NB4 (cell line): Measurements from ENCODE around the gene CAB39.

ENCODE experiments used
- MAX ChIP-seq: IDR thresholded peaks from 2 replicates; pipeline ENCODE4 v1.6.1; 2011; ENCODE audit warnings: low read depth, low read length
- MYC ChIP-seq: IDR thresholded peaks from 2 replicates; pipeline ENCODE4 v1.6.1; 2011; ENCODE audit warnings: low read depth, low read length
- POLR2A ChIP-seq: IDR thresholded peaks from 2 replicates; pipeline ENCODE4 v1.6.1; 2011; ENCODE audit warnings: mild to moderate bottlenecking; ENCODE audit not compliant: insufficient read length; ENCODE audit errors: extremely low read depth
- TF ChIP-seq, protein P1 (sequence below): IDR thresholded peaks from one replicate; pipeline ENCODE4 v1.5.1; 2012; ENCODE audit warnings: low read depth, low read length

DNA sequence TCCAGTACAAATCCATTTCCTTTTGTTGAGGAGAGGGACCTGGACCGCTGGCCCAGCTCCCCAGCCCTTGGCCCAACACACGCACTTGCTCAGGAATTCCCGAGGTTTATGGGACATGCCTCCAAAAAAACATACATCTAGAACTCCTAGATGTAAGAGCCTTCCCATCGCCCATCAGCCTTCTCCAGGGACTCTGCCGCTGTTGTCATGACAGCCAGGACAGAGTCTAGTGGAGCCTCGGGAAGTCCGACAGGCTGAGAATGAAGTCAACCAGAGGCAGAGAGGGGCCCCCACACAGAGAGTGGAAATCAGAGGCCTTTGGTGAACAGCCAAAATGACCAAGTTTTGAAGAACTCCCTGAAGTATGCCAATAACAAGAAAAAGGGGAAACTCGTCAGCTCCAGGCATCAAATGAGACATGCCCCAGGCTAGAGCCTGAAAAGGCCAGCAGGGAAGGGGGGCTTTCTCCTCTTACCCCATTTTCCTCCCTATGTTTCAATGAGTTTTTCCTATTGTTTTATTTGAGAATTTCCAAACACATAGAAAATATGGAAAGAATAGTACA is 43.2 kb upstream of the CAB39 start:
- TF ChIP-seq, protein P1, sequence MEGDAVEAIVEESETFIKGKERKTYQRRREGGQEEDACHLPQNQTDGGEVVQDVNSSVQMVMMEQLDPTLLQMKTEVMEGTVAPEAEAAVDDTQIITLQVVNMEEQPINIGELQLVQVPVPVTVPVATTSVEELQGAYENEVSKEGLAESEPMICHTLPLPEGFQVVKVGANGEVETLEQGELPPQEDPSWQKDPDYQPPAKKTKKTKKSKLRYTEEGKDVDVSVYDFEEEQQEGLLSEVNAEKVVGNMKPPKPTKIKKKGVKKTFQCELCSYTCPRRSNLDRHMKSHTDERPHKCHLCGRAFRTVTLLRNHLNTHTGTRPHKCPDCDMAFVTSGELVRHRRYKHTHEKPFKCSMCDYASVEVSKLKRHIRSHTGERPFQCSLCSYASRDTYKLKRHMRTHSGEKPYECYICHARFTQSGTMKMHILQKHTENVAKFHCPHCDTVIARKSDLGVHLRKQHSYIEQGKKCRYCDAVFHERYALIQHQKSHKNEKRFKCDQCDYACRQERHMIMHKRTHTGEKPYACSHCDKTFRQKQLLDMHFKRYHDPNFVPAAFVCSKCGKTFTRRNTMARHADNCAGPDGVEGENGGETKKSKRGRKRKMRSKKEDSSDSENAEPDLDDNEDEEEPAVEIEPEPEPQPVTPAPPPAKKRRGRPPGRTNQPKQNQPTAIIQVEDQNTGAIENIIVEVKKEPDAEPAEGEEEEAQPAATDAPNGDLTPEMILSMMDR: no peak
- TF ChIP-seq POLR2A (no peak), MYC (no peak), MAX (no peak)
